LHCN-M2 (cell line): Measurements from ENCODE around the gene CACNG4. TPM values are rescaled to one million over a fixed set of nuclear protein-coding genes. Genes with fewer than 3 reads are reported as not detected.

Experiments used
- DNase-seq: peaks from one replicate; pipeline ENCODE4 v3.0.0-alpha.2; 2012; ENCODE audit warnings: low read depth
- total RNA-seq: library from RNA; depleted of rRNA; stranded (reverse); fragments of >200 nt; gene quantifications from 2 replicates; pipeline ENCODE4 v1.2.3, GENCODE V29; 2014

The CACNG4 gene
- total RNA-seq, 1 experiment from 2014 or later, result not detected

- no peak for DNase-seq
Observed at GRCh38 chr17:67041941-67042899, 77.7 kb downstream of the CACNG4 start.

- DNase-seq, result no peak
Observed at GRCh38 chr17:67043283-67043682, 78.8 kb downstream of the CACNG4 start.

GRCh38 chr17:67044016-67044772 lies 79.7 kb downstream of the CACNG4 start, which contains the start of gene CACNG1:
TSS of gene CACNG1 (plus strand) at chr17:67044554. CDS start at chr17:67044661, 107 bp downstream.
- no peak for DNase-seq

GRCh38 chr17:67044940-67045339 lies 80.4 kb downstream of the CACNG4 start:
- no peak for DNase-seq

- DNase-seq, result peak; percentile 38
Observed at GRCh38 chr17:67046398-67046797, 81.9 kb downstream of the CACNG4 start.

GRCh38 chr17:67047382-67047781 lies 82.9 kb downstream of the CACNG4 start:
- no peak for DNase-seq

GRCh38 chr17:67049025-67049739 lies 84.7 kb downstream of the CACNG4 start:
- DNase-seq, result no peak

GRCh38 chr17:67050066-67050465 lies 85.6 kb downstream of the CACNG4 start:
- no peak for DNase-seq

GRCh38 chr17:67050471-67051154 lies 86.1 kb downstream of the CACNG4 start:
- no peak for DNase-seq

- no peak for DNase-seq
Observed at GRCh38 chr17:67051155-67051538, 86.6 kb downstream of the CACNG4 start.

GRCh38 chr17:67051837-67052236 lies 87.3 kb downstream of the CACNG4 start:
- no peak for DNase-seq

- no peak for DNase-seq
Observed at GRCh38 chr17:67052720-67053437, 88.4 kb downstream of the CACNG4 start.

GRCh38 chr17:67053438-67054000 lies 89.0 kb downstream of the CACNG4 start:
- no peak for DNase-seq

- no peak for DNase-seq
Observed at GRCh38 chr17:67054011-67054591, 89.6 kb downstream of the CACNG4 start.

GRCh38 chr17:67054608-67055007 lies 90.1 kb downstream of the CACNG4 start:
- DNase-seq, result no peak

- no peak for DNase-seq
Observed at GRCh38 chr17:67055041-67055443, 90.5 kb downstream of the CACNG4 start.

- DNase-seq, result no peak
Observed at GRCh38 chr17:67055811-67056745, 91.6 kb downstream of the CACNG4 start.

GRCh38 chr17:67056746-67057490 lies 92.4 kb downstream of the CACNG4 start:
- DNase-seq, result no peak
